Heart left ventricle (tissue), 13 donors: ENCODE measurements around the gene STMND1.

Experiments used
- POLR2A ChIP-seq, 2 donors: fragments of 450-650 bp; IDR thresholded peaks; one replicate each; pipeline ENCODE4 v1.6.1; 2017; ENCODE audit warnings: antibody characterized with exemption in 2 of 2, mild to moderate bottlenecking in 2 of 2, moderate library complexity in 2 of 2
- TF ChIP-seq, protein P1 (sequence below), 12 donors: fragments of 200-600 bp; sonication (generic) in 4 of 12; IDR thresholded peaks; one replicate each; pipeline versions ENCODE4 v1.5.0 to v1.8.0; 2018 to 2022; ENCODE audit warnings: antibody characterized with exemption in 12 of 12, mild to moderate bottlenecking in 5 of 12
- donor health status: ischemic (EF 13 %, LVEDD 7.1; RV severe dilation, severe dysfunction).
- donor health status: DM: no; HTN: yes; CAD: no.
- donor health status: DM: no; HTN: no; CAD: no.
- donor health status: ischemic (EF 25% LVEDD 6.9; RV normal size, moderate dysfunction).
- donor health status: ischemic (EF 25% LVEDD 5.7; RV mildly dilated, moderate dysfunction).
- donor health status: ischemic (EF 35%, LVEDD 5.7; RV mildly dilated, moderate dysfunction).
- donor health status: nonischemic (EF 11% LVEDD 7.7; RV severe dilation, severe dysfunction).
- donor health status: DM: yes; HTN: yes; CAD: no.
- donor health status: PGD.
- donor health status: ischemic (EF 29% LVEDD 5.4; RV normal size, mild dysfunction).
- donor health status: nonischemic (EF 23%, LVEDD 6.1; RV moderate dilation, normal function).

DNA sequence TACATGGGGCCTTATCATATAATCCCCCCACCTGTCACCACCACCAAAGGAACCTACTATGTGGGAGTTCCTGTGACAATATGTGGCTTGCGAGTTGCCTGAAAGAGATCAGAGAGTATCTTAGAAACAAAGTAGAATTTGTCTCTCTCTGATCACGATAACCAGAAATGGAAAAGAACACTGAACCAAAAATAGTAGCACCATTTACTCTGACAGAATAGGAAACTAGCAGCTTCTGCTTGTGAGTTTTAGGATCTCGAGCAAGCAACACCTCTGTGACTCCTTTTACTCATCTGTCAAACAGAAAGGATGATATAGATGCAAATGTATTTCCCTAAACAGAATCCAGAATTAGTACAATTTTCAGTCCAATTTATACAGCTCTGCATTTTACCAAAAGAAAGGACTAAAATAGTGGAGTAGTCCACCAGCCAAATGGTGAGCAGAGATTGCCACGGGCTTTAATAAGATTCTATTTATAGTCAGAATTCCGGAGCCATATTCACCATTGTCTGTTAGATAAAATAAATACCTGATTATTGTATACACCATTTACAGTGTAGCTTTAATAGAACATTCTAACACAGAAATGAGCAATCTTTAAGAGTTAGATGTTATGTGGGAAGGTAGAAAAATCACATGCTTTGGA lies 19.9 kb upstream of the STMND1 start:
- TF ChIP-seq, protein P1, sequence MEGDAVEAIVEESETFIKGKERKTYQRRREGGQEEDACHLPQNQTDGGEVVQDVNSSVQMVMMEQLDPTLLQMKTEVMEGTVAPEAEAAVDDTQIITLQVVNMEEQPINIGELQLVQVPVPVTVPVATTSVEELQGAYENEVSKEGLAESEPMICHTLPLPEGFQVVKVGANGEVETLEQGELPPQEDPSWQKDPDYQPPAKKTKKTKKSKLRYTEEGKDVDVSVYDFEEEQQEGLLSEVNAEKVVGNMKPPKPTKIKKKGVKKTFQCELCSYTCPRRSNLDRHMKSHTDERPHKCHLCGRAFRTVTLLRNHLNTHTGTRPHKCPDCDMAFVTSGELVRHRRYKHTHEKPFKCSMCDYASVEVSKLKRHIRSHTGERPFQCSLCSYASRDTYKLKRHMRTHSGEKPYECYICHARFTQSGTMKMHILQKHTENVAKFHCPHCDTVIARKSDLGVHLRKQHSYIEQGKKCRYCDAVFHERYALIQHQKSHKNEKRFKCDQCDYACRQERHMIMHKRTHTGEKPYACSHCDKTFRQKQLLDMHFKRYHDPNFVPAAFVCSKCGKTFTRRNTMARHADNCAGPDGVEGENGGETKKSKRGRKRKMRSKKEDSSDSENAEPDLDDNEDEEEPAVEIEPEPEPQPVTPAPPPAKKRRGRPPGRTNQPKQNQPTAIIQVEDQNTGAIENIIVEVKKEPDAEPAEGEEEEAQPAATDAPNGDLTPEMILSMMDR (IDR thresholded peaks at IDR 0.05), result no peak
- TF ChIP-seq POLR2A (IDR thresholded peaks at IDR 0.05), result no peak
